HL-60/S4 (cell line): ENCODE data around the gene KRTAP9-7.
"Not testable (repeated sequence)": the region's sequence is repeated elsewhere in the genome, so short reads cannot be mapped to it uniquely, and the experiment has no call there.

Source experiments
- in situ Hi-C: fragments of 300-500 bp; cut with MboI; formaldehyde crosslinking; loops from 2 replicates; pipeline ENCODE4 v1.14.3; 2022; ENCODE audit warnings: low sequenced_read_pairs

Gene KRTAP9-7, protein sequence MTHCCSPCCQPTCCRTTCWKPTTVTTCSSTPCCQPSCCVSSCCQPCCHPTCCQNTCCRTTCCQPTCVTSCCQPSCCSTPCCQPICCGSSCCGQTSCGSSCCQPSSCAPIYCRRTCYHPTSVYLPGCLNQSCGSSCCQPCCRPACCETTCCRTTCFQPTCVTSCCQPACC

DNA sequence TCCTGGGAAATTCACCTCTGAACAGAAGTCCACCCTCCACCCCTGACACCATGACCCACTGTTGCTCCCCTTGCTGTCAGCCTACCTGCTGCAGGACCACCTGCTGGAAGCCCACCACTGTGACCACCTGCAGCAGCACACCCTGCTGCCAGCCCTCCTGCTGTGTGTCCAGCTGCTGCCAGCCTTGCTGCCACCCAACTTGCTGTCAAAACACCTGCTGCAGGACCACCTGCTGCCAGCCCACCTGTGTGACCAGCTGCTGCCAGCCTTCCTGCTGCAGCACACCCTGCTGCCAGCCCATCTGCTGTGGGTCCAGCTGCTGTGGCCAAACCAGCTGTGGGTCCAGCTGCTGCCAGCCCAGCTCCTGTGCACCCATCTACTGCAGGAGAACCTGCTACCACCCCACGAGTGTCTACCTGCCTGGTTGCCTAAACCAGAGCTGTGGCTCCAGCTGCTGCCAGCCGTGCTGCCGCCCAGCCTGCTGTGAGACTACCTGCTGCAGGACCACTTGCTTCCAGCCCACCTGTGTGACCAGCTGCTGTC is at the start of gene KRTAP9-7:
TSS of gene KRTAP9-7 (plus strand) at position 51 of the 543 bp plus-strand sequence. CDS start at position 51, 0 bp downstream.
- in situ Hi-C loops: not testable (repeated sequence)

DNA sequence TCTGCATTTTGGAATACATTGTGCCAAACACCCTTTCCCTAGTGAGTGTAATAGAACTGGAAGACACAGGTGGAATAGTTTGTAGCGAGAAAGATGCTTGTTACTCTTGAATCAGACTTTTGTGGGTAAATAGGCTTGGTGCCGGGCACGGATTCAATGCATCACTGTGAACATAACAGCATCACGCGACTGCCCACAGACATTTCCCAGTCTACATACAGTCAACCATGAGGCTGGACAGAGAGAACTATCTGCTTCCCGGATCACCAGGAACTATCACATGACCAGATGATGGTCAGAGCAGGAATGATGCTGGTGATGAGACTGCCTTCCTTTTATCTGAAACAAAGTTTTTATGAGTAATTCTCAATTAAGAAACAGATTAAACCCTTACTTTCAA is 49.4 kb upstream of the KRTAP9-7 start:
- in situ Hi-C loops: no loop called here

DNA sequence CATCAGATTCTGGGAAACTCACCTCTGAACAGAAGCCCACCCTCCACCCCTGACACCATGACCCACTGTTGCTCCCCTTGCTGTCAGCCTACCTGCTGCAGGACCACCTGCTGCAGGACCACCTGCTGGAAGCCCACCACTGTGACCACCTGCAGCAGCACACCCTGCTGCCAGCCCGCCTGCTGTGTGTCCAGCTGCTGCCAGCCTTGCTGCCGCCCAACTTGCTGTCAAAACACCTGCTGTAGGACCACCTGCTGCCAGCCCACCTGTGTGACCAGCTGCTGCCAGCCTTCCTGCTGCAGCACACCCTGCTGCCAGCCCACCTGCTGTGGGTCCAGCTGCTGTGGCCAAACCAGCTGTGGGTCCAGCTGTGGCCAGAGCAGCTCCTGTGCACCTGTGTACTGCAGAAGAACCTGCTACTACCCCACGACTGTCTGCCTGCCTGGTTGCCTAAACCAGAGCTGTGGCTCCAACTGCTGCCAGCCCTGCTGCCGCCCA is 48.9 kb upstream of the KRTAP9-7 start, which contains the start of gene KRTAP9-2:
TSS of gene KRTAP9-2 (plus strand) at position 51 of the 498 bp plus-strand sequence. CDS start at position 58, 7 bp downstream.
- in situ Hi-C loops: not testable (repeated sequence)

DNA sequence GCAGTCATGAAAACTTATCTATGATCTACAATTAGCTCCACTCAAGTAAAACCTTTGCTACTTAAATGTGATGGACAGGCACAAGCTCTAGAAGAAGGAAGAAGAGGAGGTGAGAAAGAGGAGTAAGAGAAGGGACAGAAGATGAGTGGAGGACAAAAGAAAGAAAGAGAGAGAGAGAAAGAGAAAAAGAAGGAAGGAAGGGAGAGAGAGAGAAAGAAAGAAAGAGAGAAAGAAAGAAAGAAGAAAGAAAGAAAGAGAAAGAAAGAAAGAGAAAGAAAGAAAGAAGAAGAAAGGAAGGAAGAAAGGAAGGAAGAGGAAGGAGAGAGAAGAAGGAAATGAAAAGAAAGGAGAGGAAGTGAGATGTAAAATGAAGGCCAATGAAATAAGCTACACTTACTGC is 45.4 kb upstream of the KRTAP9-7 start:
- in situ Hi-C loops: no loop called here

DNA sequence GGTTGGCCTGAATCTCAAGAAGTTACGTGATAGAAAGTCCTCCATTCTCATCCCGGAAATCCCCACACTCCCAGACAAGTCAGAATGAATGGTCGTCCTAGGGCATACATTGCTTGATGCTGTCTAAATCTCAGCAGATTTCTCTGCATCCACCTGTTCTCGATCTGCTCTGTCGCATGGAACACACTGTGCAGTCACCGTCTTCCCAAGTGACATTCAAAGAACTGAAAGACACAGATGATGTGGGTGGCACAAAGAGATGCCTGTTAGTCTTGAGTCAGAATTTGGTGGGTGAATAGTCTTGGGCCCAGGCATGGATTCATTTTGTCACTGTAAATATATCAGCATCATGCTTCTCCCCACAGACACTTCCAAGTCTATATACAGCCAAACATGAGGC is 43.8 kb upstream of the KRTAP9-7 start:
- in situ Hi-C loops: no loop called here

DNA sequence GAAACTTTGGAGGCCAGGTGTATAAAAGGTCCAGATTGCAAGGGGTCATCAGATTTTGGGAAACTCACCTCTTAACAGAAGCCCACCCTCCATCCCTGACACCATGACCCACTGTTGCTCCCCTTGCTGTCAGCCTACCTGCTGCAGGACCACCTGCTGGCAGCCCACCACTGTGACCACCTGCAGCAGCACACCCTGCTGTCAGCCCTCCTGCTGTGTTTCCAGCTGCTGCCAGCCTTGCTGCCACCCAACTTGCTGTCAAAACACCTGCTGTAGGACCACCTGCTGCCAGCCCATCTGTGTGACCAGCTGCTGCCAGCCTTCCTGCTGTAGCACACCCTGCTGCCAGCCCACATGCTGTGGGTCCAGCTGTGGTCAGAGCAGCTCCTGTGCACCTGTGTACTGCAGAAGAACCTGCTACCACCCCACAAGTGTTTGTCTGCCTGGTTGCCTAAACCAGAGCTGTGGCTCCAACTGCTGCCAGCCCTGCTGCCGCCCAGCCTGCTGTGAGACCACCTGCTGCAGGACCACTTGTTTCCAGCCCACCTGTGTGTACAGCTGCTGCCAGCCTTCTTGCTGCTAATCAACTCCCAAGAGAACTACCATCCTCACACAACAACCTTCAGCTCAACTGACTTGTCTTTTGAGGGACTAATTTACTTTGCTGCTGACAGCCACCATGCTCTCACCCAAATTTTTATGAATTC is 42.9 kb upstream of the KRTAP9-7 start, which contains the start of gene KRTAP9-3:
TSS of gene KRTAP9-3 (plus strand) at position 51 of the 707 bp plus-strand sequence. CDS start at position 104, 53 bp downstream.
- in situ Hi-C loops: not testable (repeated sequence)

DNA sequence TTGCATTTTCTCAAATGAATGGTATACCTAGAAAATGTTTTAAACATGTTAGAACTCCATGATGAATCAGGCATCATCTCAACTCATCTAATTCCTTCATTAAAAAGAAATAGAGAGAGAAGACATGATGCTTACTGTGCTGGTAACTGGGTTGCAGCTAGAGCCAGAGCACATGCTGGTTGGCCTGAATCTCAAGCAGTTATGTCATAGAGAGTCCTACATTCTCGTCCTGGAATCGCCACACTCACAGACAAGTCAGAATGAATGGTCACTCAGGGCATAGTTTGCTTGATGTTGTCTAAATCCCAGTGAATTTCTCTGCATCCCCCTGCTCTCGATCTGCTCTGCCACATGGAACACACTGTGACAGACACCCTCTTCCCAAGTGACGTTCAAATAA is 38.4 kb upstream of the KRTAP9-7 start:
- in situ Hi-C loops: not testable (repeated sequence)

DNA sequence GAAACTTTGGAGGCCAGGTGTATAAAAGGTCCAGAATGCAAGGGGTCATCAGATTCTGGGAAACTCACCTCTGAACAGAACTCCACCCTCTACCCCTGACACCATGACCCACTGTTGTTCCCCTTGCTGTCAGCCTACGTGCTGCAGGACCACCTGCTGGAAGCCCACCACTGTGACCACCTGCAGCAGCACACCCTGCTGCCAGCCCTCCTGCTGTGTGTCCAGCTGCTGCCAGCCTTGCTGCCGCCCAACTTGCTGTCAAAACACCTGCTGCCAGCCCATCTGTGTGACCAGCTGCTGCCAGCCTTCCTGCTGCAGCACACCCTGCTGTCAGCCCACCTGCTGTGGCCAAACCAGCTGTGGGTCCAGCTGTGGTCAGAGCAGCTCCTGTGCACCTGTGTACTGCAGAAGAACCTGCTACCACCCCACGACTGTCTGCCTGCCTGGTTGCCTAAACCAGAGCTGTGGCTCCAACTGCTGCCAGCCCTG is 37.5 kb upstream of the KRTAP9-7 start, which contains the start of gene KRTAP9-8:
TSS of gene KRTAP9-8 (plus strand) at position 51 of the 489 bp plus-strand sequence. CDS start at position 104, 53 bp downstream.
- in situ Hi-C loops: not testable (repeated sequence)

DNA sequence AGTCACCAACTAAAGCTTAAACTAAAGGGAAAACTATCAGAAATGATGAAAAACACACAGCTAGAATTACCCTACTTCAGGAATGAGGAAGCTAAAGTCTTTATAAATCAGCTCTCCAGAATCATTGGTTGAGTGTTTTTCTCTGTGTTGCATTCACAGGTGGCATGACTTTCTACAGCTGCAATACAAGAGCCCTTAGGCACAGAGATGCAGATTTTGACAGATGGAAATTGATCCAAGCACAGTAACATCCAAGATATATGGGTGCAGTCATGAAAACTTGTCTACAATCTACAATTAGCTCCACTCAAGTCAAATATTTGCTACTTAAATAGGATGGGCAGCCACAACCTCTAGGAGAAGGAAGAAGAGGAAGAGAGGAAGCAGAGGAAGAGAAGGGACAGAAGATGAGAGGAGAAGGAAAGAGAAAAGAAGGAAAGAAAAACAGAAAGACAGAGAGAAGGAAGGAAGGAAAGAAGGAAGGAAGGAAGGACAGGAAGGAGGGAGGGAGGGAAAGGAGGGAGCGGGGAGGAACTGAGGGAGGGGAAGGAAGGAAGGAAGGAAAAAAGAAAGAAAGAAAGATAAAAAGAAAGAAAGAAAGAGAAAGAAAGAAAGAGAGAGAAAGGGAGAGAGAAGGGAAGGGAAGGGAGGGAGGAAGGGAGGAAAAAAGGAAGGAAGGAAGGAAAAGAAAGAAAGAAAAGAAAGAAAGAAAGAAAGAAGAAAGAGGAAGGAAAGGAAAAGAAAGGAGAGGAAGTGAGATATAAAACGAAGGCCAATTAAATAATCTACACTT is 28.3 kb upstream of the KRTAP9-7 start:
- in situ Hi-C loops: not testable (repeated sequence)

DNA sequence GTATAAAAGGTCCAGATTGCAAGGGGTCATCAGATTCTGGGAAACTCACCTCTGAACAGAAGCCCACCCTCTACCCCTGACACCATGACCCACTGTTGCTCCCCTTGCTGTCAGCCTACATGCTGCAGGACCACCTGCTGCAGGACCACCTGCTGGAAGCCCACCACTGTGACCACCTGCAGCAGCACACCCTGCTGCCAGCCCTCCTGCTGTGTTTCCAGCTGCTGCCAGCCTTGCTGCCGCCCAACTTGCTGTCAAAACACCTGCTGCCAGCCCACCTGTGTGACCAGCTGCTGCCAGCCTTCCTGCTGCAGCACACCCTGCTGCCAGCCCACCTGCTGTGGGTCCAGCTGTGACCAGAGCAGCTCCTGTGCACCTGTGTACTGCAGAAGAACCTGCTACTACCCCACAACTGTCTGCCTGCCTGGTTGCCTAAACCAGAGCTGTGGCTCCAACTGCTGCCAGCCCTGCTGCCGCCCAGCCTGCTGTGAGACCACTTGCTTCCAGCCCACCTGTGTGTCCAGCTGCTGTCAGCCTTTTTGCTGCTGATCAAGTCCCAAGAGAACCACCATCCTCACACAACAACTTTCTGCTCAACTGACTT is 25.8 kb upstream of the KRTAP9-7 start, which contains the start of gene KRTAP9-4:
TSS of gene KRTAP9-4 (plus strand) at position 51 of the 604 bp plus-strand sequence. CDS start at position 85, 34 bp downstream.
- in situ Hi-C loops: not testable (repeated sequence)

DNA sequence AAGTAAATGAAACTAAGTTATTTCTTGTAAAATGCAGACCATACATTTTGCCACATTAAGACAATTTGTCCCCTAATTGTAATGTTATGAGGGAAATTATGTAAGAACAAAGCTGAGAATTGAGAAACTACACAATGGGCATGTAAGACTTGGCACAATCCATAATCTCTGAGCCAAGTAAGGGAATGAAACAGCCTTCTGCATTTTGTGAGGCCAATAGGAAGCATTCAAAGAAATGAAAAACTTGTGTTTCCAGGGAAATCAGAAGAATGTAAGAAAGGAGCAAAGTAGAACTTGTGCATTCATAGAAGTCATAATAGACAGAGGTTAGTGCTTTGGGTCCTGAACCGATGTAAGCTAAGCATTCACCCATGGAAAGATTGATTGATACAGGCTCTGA is 24.2 kb upstream of the KRTAP9-7 start:
- in situ Hi-C loops: no loop called here

DNA sequence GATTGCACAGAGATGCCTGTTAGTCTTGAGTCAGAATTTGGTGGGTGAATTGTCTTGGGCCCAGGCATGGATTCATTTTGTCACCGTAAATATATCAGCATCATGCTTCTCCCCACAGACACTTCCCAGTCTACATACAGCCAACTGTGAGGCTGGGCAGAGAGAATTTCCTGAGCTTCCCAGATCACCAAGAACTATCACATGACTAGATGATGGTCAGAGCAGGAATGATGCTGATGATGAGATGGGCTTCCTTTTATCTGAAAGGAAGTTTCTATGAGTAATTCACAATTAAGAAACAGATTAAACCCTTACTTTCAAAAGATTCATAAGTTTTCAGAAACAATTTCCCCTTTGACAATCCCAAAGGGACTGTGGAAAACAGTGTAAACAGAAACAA is 20.6 kb upstream of the KRTAP9-7 start:
- in situ Hi-C loops: no loop called here

DNA sequence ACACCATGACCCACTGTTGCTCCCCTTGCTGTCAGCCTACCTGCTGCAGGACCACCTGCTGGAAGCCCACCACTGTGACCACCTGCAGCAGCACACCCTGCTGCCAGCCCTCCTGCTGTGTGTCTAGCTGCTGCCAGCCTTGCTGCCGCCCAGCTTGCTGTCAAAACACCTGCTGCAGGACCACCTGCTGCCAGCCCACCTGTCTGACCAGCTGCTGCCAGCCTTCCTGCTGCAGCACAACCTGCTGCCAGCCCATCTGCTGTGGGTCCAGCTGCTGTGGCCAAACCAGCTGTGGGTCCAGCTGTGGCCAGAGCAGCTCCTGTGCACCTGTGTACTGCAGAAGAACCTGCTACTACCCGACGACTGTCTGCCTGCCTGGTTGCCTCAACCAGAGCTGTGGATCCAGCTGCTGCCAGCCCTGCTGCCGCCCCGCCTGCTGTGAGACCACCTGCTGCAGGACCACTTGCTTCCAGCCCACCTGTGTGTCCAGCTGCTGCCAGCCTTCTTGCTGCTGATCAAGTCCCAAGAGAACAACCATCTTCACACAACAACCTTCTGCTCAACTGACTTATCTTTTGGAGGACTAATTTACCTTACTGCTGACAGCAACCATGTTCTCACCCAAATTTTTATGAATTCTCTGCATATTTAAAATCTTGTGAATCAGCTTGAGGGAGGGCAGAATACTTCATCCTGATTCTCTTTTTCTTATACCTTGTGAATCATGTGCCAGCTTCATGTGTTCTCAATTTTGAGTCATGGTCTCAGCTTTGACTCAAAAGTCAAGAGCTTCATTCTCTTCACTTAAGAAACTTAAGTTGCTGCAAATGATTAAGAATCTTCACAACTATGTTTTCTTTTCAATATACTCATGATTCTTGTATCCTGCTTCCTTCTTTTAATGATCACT is 19.9 kb upstream of the KRTAP9-7 start, which contains the start of gene KRTAP9-9:
TSS of gene KRTAP9-9 (plus strand) at position 4 of the 910 bp plus-strand sequence.
- in situ Hi-C loops: not testable (repeated sequence)

DNA sequence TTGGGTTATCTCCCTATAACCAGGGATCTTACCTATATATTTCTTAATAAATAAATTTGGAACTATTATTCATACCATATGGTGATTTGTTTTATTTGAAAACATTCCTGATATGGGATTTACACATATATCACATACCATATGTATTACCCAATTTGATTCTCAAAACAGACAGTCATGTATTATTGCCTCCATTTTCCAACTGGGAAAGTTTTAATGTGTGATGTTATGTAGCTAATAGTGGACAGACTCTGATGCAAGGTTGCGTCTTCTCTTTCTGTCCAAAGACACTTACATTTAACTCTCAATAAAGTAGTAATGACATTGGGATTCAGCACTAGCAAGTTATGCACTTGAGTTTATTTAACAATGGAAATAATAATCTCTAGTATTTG is 19.2 kb upstream of the KRTAP9-7 start:
- in situ Hi-C loops: no loop called here

DNA sequence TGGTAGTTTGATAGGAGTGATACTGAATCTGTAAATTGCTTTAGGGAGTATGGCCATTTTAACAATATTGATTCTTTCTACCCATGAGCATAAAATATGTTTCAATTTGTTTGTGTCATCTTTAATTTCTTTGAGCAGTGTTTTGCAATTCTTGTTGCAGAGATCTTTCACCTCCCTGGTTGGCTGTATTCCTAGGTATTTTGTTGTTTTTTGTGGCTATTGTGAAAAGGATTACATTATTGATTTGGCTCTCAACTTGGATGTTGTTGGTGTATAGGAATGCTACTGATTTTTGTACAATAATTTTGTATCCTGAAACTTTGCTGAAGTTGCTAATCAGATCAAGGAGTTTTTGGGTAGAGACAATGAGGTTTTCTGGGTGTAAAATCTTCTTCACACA is 17.1 kb upstream of the KRTAP9-7 start:
- in situ Hi-C loops: no loop called here

DNA sequence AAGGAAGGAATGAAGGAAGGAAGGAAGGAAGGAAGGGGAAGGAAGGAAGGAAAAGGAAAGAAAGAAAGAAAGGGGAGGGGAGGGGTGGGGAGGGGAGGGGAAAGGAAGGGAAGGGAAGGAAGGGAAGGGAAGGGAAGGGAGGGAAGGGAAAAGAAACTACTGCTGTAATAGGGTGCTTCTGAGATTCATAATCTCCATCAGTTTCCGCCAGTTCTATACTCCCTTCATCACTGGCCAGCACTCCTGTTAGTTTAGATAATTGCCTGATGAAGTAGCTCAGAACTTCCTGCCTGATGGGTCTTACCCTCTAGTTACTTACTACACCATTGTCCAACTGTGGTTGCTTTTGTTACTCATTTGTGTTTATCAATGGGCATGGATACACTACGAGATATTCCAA is 12.3 kb upstream of the KRTAP9-7 start:
- in situ Hi-C loops: no loop called here

DNA sequence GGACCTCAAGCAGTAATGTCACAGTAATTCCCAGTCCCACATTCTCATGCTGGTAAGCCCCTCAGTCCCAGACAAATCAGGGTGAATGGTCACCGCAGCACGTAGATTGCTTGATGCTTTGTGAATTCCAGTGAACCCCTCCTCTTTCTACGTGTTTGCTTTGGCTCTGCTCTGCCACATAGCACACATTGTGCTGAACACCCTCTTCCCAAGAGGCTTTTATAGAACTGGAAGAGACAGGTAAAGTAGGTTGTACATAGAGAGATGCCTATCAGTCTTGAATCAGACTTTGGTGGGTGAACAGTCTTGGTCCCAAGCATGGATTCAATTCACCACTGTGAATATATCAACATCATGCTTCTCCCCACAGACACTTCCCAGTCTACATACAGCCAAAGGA is 10.9 kb upstream of the KRTAP9-7 start:
- in situ Hi-C loops: no loop called here

DNA sequence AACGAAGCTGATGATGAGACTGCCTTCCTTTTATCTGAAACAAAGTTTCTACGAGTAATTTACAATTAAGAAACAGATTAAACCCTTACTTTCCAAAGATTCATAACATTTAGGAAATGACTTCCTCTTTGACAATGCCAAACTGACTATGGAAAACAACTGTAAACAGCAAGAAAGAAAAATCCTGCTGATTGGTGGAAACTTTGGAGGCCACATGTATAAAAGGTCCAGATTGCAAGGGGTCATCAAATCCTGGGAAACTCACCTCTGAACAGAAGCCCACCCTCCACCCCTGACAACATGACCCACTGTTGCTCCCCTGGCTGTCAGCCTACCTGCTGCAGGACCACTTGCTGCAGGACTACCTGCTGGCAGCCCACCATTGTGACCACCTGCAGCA is 10.4 kb upstream of the KRTAP9-7 start, which contains the start of gene KRTAP9-6:
TSS of gene KRTAP9-6 (plus strand) at position 301 of the 400 bp plus-strand sequence. CDS start at position 301, 0 bp downstream.
- in situ Hi-C loops: no loop called here

DNA sequence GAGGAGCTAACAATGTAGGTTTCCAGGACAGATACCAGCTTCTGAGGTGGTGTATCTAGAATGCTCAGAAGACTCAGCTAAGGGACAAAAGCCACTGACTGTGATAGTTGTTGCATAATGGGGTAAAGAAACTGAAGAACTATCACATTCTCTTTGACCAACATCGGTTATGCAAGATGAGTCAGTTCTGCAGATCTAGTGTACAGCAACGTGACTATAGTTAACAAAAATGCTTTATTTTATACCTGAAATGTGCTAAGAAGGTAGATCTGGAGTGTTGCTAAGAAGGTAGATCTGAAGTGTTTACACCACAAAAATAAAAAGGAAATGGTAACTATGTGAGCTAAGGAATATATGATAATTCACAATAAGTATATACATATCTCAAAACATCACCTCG is 7.8 kb upstream of the KRTAP9-7 start:
- in situ Hi-C loops: no loop called here
